HepG2 (cell line): ENCODE measurements around the gene TMED5. TPM values are rescaled to one million over a fixed set of nuclear protein-coding genes. Genes with fewer than 3 reads are reported as not detected.

Experiments
- ARHGAP35 ChIP-seq: sonication (generic); formaldehyde crosslinking; IDR thresholded peaks from 2 replicates; pipeline ENCODE4 v1.9.0; 2022; ENCODE audit warnings: mild to moderate bottlenecking, inconsistent platforms, moderate library complexity, missing genetic modification reagents, borderline replicate concordance
- CAMTA2 ChIP-seq: sonication (generic); formaldehyde crosslinking; IDR thresholded peaks from 2 replicates; pipeline ENCODE4 v1.4.0; 2020; ENCODE audit warnings: mild to moderate bottlenecking, missing genetic modification reagents, borderline replicate concordance
- CEBPG ChIP-seq: IDR thresholded peaks from 2 replicates; pipeline ENCODE4 v1.6.1; 2016
- GATAD1 ChIP-seq: IDR thresholded peaks from 2 replicates; pipeline ENCODE4 v1.6.1; 2016; ENCODE audit warnings: missing genetic modification reagents, missing compliant biosample characterization
- GLI4 ChIP-seq: sonication (generic); formaldehyde crosslinking; IDR thresholded peaks from 2 replicates; pipeline ENCODE4 v1.5.1; 2020; ENCODE audit warnings: missing genetic modification reagents, mild to moderate bottlenecking, moderate library complexity, borderline replicate concordance
- GTF3A ChIP-seq: sonication (generic); formaldehyde crosslinking; conservative IDR thresholded peaks from 2 replicates; pipeline ENCODE4 v1.4.0; 2020; ENCODE audit warnings: mild to moderate bottlenecking, missing genetic modification reagents
- IKZF4 ChIP-seq: sonication (generic); formaldehyde crosslinking; IDR thresholded peaks from 2 replicates; pipeline ENCODE4 v1.5.1; 2020; ENCODE audit warnings: borderline replicate concordance, mild to moderate bottlenecking, low read depth, missing genetic modification reagents; ENCODE audit errors: not compliant biosample characterization
- KMT2B ChIP-seq: IDR thresholded peaks from 2 replicates; pipeline ENCODE4 v1.6.1; 2016; ENCODE audit warnings: missing genetic modification reagents, missing compliant biosample characterization
- MBD4 ChIP-seq: IDR thresholded peaks from 2 replicates; pipeline ENCODE4 v1.6.1; 2012; ENCODE audit warnings: low read length, inconsistent platforms, borderline replicate concordance
- POLR2AphosphoS2 ChIP-seq: IDR thresholded peaks from 2 replicates; pipeline ENCODE4 v1.6.1; 2011; ENCODE audit warnings: low read depth, low read length, improper control_type of control experiment
- SCMH1 ChIP-seq: sonication (generic); formaldehyde crosslinking; IDR thresholded peaks from 2 replicates; pipeline ENCODE4 v1.9.0; 2021; ENCODE audit warnings: missing genetic modification reagents, mild to moderate bottlenecking, borderline replicate concordance
- SIN3B ChIP-seq: fragments of 150-350 bp; IDR thresholded peaks from 2 replicates; pipeline ENCODE4 v1.6.1; 2014; ENCODE audit warnings: low read length
- SNRNP70 ChIP-seq: fragments of 200-400 bp; formaldehyde crosslinking; IDR thresholded peaks from 2 replicates; pipeline ENCODE4 v1.6.1; 2017; ENCODE audit warnings: mild to moderate bottlenecking, low read depth, low read length, moderate library complexity
- SRSF9 ChIP-seq: fragments of 200-400 bp; formaldehyde crosslinking; IDR thresholded peaks from 2 replicates; pipeline ENCODE4 v1.6.1; 2018; ENCODE audit warnings: borderline replicate concordance, mild to moderate bottlenecking, low read depth, low read length; ENCODE audit not compliant: insufficient read depth, poor library complexity, severe bottlenecking
- SYNCRIP ChIP-seq: fragments of 200-400 bp; formaldehyde crosslinking; IDR thresholded peaks from 2 replicates; pipeline ENCODE4 v1.6.1; 2018; ENCODE audit warnings: mild to moderate bottlenecking, low read depth, low read length; ENCODE audit not compliant: insufficient read depth
- TFDP1 ChIP-seq: IDR thresholded peaks from 2 replicates; pipeline ENCODE4 v1.6.1; 2016; ENCODE audit warnings: missing compliant biosample characterization, missing genetic modification reagents, borderline replicate concordance
- THAP11 ChIP-seq: IDR thresholded peaks from 2 replicates; pipeline ENCODE4 v1.6.1; 2016; ENCODE audit warnings: missing biosample characterization, missing genetic modification reagents
- ZMYM2 ChIP-seq: sonication (generic); formaldehyde crosslinking; IDR thresholded peaks from 2 replicates; pipeline ENCODE4 v1.8.0; 2022; ENCODE audit warnings: mild to moderate bottlenecking, missing genetic modification reagents
- ZNF501 ChIP-seq: sonication (generic); formaldehyde crosslinking; IDR thresholded peaks from 2 replicates; pipeline ENCODE4 v1.5.1; 2020; ENCODE audit warnings: mild to moderate bottlenecking, moderate library complexity, missing genetic modification reagents
- ZNF720 ChIP-seq: sonication (generic); formaldehyde crosslinking; IDR thresholded peaks from 2 replicates; pipeline ENCODE4 v1.4.0; 2020; ENCODE audit warnings: missing genetic modification reagents
- ZNF746 ChIP-seq: sonication (generic); formaldehyde crosslinking; IDR thresholded peaks from 2 replicates; pipeline ENCODE4 v1.8.0; 2022; ENCODE audit warnings: mild to moderate bottlenecking, missing genetic modification reagents
- ZNF749 ChIP-seq: sonication (generic); formaldehyde crosslinking; IDR thresholded peaks from 2 replicates; pipeline ENCODE4 v1.8.0; 2022; ENCODE audit warnings: mild to moderate bottlenecking, missing genetic modification reagents, moderate library complexity, borderline replicate concordance
- polyA plus RNA-seq, 8 experiments: library from polyadenylated mRNA; depleted of rRNA in 3 of 8; stranded (reverse) in 7 of 8; unstranded in 1 of 8; fragments of >200 nt; fragmentation: Illumina TruSeq in 4 of 8; extraction: Trizol in 4 of 8; gene quantifications; 2 replicates each; pipeline versions ENCODE4 v1.2.1 to v1.2.3, GENCODE V29; 2011 to 2016; ENCODE audit warnings: low read depth in 4 of 8, missing spikeins in 1 of 8, mixed read lengths in 1 of 8; ENCODE audit not compliant: insufficient read depth in 1 of 8
- total RNA-seq, 5 experiments: library from RNA; depleted of rRNA; stranded (reverse); fragments of >200 nt; fragmentation: Illumina TruSeq; extraction: Trizol; gene quantifications; 2 replicates each; pipeline ENCODE4 v1.2.3, GENCODE V29; 2016; ENCODE audit warnings: low read depth in 1 of 5
- TF ChIP-seq, protein P1 (sequence below): sonication (generic); formaldehyde crosslinking; IDR thresholded peaks from 2 replicates; pipeline ENCODE4 v1.9.0; 2021; ENCODE audit warnings: missing genetic modification reagents, borderline replicate concordance
- TF ChIP-seq, protein P2 (sequence below): sonication (generic); formaldehyde crosslinking; IDR thresholded peaks from 2 replicates; pipeline ENCODE4 v1.4.0; 2020; ENCODE audit warnings: missing genetic modification reagents

Gene TMED5
- total and polyA plus RNA-seq, 2 of the 13 experiments (the other 11 are each of a cell fraction or from before 2014, with no cell fraction given), result 58.1 to 99.0 TPM

DNA sequence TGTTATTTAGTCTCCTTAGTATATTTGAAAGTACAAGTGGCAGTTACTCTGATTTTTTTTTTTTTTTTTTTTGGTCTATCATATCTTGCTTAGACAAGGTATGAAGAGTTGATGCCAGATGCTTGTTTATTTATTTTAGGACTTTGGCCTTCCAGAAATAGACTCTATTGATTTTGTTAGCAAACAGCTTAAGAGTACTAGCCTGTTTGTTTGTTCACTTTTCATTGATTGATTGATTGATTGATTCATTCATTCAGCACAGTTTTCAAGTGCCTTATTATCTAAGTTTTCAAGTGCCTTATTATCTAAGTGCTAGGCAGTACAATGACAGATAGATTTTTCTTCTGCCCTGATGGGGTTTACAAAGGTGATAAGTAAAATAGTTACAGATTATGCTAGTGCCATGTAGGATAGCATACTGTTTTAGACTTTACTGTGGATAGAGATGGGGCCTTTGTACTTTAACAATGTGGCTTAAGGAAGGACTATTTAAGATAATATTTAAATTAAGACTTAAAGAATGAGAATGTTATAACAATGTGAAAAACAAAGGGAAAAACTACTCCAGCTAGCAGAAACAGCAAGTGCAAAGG is 50.6 kb downstream of the TMED5 start (continued):
- TF ChIP-seq SCMH1 (CRISPR knock-in tag), result no peak
- no peak for TF ChIP-seq SYNCRIP
- TF ChIP-seq ZNF501, result no peak
- no peak for TF ChIP-seq GTF3A
- TF ChIP-seq ZMYM2, result no peak
- TF ChIP-seq SNRNP70, result no peak
- TF ChIP-seq, protein P1, sequence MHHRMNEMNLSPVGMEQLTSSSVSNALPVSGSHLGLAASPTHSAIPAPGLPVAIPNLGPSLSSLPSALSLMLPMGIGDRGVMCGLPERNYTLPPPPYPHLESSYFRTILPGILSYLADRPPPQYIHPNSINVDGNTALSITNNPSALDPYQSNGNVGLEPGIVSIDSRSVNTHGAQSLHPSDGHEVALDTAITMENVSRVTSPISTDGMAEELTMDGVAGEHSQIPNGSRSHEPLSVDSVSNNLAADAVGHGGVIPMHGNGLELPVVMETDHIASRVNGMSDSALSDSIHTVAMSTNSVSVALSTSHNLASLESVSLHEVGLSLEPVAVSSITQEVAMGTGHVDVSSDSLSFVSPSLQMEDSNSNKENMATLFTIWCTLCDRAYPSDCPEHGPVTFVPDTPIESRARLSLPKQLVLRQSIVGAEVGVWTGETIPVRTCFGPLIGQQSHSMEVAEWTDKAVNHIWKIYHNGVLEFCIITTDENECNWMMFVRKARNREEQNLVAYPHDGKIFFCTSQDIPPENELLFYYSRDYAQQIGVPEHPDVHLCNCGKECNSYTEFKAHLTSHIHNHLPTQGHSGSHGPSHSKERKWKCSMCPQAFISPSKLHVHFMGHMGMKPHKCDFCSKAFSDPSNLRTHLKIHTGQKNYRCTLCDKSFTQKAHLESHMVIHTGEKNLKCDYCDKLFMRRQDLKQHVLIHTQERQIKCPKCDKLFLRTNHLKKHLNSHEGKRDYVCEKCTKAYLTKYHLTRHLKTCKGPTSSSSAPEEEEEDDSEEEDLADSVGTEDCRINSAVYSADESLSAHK, result no peak
- TF ChIP-seq ARHGAP35 (CRISPR knock-in tag), result no peak
- TF ChIP-seq CAMTA2, result no peak
- TF ChIP-seq KMT2B (CRISPR knock-in tag), result no peak
- no peak for TF ChIP-seq ZNF746 (CRISPR knock-in tag)
- TF ChIP-seq TFDP1 (CRISPR knock-in tag), result no peak
- peak; percentile 66; the same call in 1 of the 2 replicates for TF ChIP-seq MBD4
- no peak for TF ChIP-seq CEBPG (CRISPR knock-in tag)
- TF ChIP-seq THAP11 (CRISPR knock-in tag), result peak; percentile 37; the same call in 1 of the 2 replicates
- TF ChIP-seq SRSF9, result no peak
- TF ChIP-seq GLI4 (CRISPR knock-in tag), result no peak
- TF ChIP-seq SIN3B, result no peak
- TF ChIP-seq, protein P2, sequence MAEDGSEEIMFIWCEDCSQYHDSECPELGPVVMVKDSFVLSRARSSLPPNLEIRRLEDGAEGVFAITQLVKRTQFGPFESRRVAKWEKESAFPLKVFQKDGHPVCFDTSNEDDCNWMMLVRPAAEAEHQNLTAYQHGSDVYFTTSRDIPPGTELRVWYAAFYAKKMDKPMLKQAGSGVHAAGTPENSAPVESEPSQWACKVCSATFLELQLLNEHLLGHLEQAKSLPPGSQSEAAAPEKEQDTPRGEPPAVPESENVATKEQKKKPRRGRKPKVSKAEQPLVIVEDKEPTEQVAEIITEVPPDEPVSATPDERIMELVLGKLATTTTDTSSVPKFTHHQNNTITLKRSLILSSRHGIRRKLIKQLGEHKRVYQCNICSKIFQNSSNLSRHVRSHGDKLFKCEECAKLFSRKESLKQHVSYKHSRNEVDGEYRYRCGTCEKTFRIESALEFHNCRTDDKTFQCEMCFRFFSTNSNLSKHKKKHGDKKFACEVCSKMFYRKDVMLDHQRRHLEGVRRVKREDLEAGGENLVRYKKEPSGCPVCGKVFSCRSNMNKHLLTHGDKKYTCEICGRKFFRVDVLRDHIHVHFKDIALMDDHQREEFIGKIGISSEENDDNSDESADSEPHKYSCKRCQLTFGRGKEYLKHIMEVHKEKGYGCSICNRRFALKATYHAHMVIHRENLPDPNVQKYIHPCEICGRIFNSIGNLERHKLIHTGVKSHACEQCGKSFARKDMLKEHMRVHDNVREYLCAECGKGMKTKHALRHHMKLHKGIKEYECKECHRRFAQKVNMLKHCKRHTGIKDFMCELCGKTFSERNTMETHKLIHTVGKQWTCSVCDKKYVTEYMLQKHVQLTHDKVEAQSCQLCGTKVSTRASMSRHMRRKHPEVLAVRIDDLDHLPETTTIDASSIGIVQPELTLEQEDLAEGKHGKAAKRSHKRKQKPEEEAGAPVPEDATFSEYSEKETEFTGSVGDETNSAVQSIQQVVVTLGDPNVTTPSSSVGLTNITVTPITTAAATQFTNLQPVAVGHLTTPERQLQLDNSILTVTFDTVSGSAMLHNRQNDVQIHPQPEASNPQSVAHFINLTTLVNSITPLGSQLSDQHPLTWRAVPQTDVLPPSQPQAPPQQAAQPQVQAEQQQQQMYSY, result no peak
- TF ChIP-seq ZNF720 (CRISPR knock-in tag), result no peak
- TF ChIP-seq ZNF749 (CRISPR knock-in tag), result no peak
- no peak for TF ChIP-seq POLR2AphosphoS2
- peak; percentile 18; the same call in 1 of the 2 replicates for TF ChIP-seq GATAD1 (CRISPR knock-in tag)
- TF ChIP-seq IKZF4 (CRISPR knock-in tag), result no peak
